Tibial nerve (tissue), 4 donors: ENCODE data around the gene SLC38A10.

Source experiments
- CTCF ChIP-seq, 5 experiments: fragments of 200-600 bp in 3 of 5; fragments of 450-650 bp in 2 of 5; sonication (generic) in 3 of 5; IDR thresholded peaks; one replicate each; pipeline ENCODE4 v1.5.1; 2016 to 2019; ENCODE audit warnings: antibody characterized with exemption in 5 of 5, mild to moderate bottlenecking in 3 of 5, moderate library complexity in 2 of 5
- EP300 ChIP-seq, 2 donors: sonication (generic); formaldehyde crosslinking; IDR thresholded peaks; one replicate each; pipeline ENCODE4 v1.6.1; 2017; ENCODE audit warnings: antibody characterized with exemption in 2 of 2, mild to moderate bottlenecking in 1 of 2
- POLR2A ChIP-seq, 2 donors: fragments of 450-650 bp; IDR thresholded peaks; one replicate each; pipeline ENCODE4 v1.6.1; 2017; ENCODE audit warnings: antibody characterized with exemption in 2 of 2, mild to moderate bottlenecking in 2 of 2, moderate library complexity in 2 of 2

- no peak for TF ChIP-seq CTCF (IDR thresholded peaks at IDR 0.05)
- no peak for TF ChIP-seq POLR2A (IDR thresholded peaks at IDR 0.05)
- no peak for TF ChIP-seq EP300 (IDR thresholded peaks at IDR 0.05)
Observed at GRCh38 chr17:81250286-81251093, 44.6 kb downstream of the SLC38A10 start.
